ENCODE data around the gene CLCN4.

DNA sequence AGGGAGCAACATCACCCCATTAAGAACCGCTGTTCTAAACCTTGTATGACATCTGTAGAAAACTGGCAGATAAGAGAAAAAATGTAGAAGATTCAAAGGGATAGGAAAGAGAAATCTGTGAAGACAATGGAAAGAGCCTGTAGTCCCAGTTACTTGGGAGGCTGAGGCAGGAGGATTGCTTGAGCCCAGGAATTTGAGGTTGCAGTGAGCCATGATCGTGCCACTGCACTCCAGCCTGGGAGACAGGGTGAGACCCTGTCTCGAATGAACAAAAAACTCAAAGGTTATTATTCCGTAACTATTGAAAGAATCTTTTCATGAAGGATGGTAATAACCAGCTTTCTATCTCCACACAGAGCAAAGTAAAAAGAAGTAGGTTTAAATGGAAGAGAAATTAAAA, 1.6 kb upstream of the CLCN4 start:
- TF ChIP-seq CTCF (IDR thresholded peaks at IDR 0.05; ENCODE audit: low read length) (no peak), EZH2 (IDR thresholded peaks at IDR 0.05; ENCODE audit: borderline replicate concordance, low read length) (no peak)

All from OCI-LY1 (cell line).